A673 (cell line): ENCODE measurements around the gene MORN3. TPM values are rescaled to one million over a fixed set of nuclear protein-coding genes. Genes with fewer than 3 reads are reported as not detected.

Experiments
- BruUV-seq: library from RNA; stranded (reverse); fragments of 400-500 nt; replicated peaks from 2 replicates; lab custom pipeline; 2021; lab: Mats Ljungman, UMichigan
- CTCF ChIA-PET: fragments of 300-600 bp; sonication (Branson Sonifier 250); formaldehyde crosslinking; loops from one replicate; lab custom pipeline; 2022; ENCODE audit warnings: antibody characterized with exemption; lab: Charles Lee
- POLR2A ChIA-PET: fragments of 300-600 bp; sonication (Branson Sonifier 250); formaldehyde crosslinking; loops from one replicate; lab custom pipeline; 2022; ENCODE audit warnings: antibody characterized with exemption; ENCODE audit not compliant: low non-redundant PET; lab: Charles Lee
- DNase-seq: peaks from one replicate; pipeline ENCODE4 v3.0.0-alpha.2; 2015; ENCODE audit warnings: low spot score
- H3K27ac ChIP-seq: fragments of 200-600 bp; sonication (generic); 2 replicates; pipeline ENCODE4 v1.5.1; 2016; ENCODE audit warnings: mixed run types, low read depth, mild to moderate bottlenecking, mixed read lengths, antibody characterized with exemption, low read length; ENCODE audit not compliant: poor library complexity, severe bottlenecking
- H3K27me3 ChIP-seq: fragments of 200-600 bp; sonication (generic); replicated peaks from 2 replicates; pipeline ENCODE4 v1.6.1; 2017; ENCODE audit warnings: mixed run types, low read depth, mild to moderate bottlenecking, mixed read lengths, antibody characterized with exemption, low read length; ENCODE audit not compliant: insufficient read depth, poor library complexity
- H3K36me3 ChIP-seq: fragments of 200-600 bp; sonication (generic); 2 replicates; pipeline ENCODE4 v1.6.1; 2016; ENCODE audit warnings: mixed run types, mild to moderate bottlenecking, mixed read lengths, antibody characterized with exemption, low read length; ENCODE audit not compliant: insufficient read depth, poor library complexity, severe bottlenecking
- H3K4me1 ChIP-seq: fragments of 200-600 bp; sonication (generic); 2 replicates; pipeline ENCODE4 v1.6.1; 2017; ENCODE audit warnings: mixed run types, mild to moderate bottlenecking, mixed read lengths, antibody characterized with exemption, low read length; ENCODE audit not compliant: insufficient read depth, poor library complexity, severe bottlenecking
- H3K4me3 ChIP-seq: fragments of 200-600 bp; sonication (generic); 2 replicates; pipeline ENCODE4 v1.5.1; 2016; ENCODE audit warnings: low read depth, mixed run types, mild to moderate bottlenecking, mixed read lengths, low read length; ENCODE audit not compliant: poor library complexity, severe bottlenecking
- H3K9me3 ChIP-seq: fragments of 200-600 bp; sonication (generic); 2 replicates; pipeline ENCODE4 v1.6.1; 2016; ENCODE audit warnings: mixed run types, low read depth, mild to moderate bottlenecking, mixed read lengths, antibody characterized with exemption, low read length; ENCODE audit not compliant: poor library complexity, severe bottlenecking
- CTCF ChIP-seq: fragments of 300-800, 200-600 bp; sonication (generic); conservative IDR thresholded peaks from 2 replicates; pipeline ENCODE4 v1.5.1; 2017; ENCODE audit warnings: low read depth, mild to moderate bottlenecking, antibody characterized with exemption, low read length, moderate library complexity, mixed read lengths
- EZH2 ChIP-seq: fragments of 200-600 bp; sonication (generic); IDR thresholded peaks from 2 replicates; pipeline ENCODE4 v1.6.1; 2017; ENCODE audit warnings: borderline replicate concordance, low read depth, mild to moderate bottlenecking, mixed read lengths, antibody characterized with exemption, low read length; ENCODE audit not compliant: poor library complexity, severe bottlenecking
- intact Hi-C: fragments of 100-400 bp; cut with micrococcal nuclease; formaldehyde crosslinking; loops from one replicate; pipeline ENCODE4 v1.10.0; 2022; ENCODE audit not compliant: unreplicated experiment
- total RNA-seq: library from RNA; stranded (reverse); gene quantifications from 2 replicates; pipeline ENCODE4 v1.2.3, GENCODE V29; 2021

MORN3 gene
- total RNA-seq, 1 experiment from 2014 or later, result 0.58 TPM

GRCh38 chr12:121630791-121631355 is 38.6 kb downstream of the MORN3 start:
- H3K4me1 ChIP-seq, result peaks cover 31% of the 10 kb centered on the region
- CTCF ChIA-PET, result interaction anchor here (0.7 kb wide), 1 partner anchor 22 kb away, joined by 5 read pairs; no protein-coding TSS in a partner anchor

GRCh38 chr12:121628536-121628935 is 40.9 kb downstream of the MORN3 start:
- intact Hi-C loops, result loop anchor here (5.0 kb wide), 1 partner anchor 44 kb away; no protein-coding TSS in a partner anchor
- POLR2A ChIA-PET, result no interaction called here
- H3K36me3 ChIP-seq, result no peaks in the 10 kb centered on the region
- no peak for TF ChIP-seq EZH2
- no peak for TF ChIP-seq CTCF
- no peaks in the 10 kb centered on the region for H3K27me3 ChIP-seq
- H3K4me1 ChIP-seq, result peaks cover 37% of the 10 kb centered on the region
- H3K27ac ChIP-seq, result peak overlapping the region; percentile 70
- BruUV-seq, result no TSS peak
- no peak for DNase-seq
- CTCF ChIA-PET, result no interaction called here
- no peaks in the 10 kb centered on the region for H3K9me3 ChIP-seq
- H3K4me3 ChIP-seq, result peak overlapping the region; percentile 91

More at GRCh38 chr12:121630791-121631355, 38.6 kb downstream of the MORN3 start:
- Histone ChIP-seq H3K4me3 (no peak overlapping the region), H3K36me3 (no peaks in the 10 kb centered on the region), H3K27me3 (no peaks in the 10 kb centered on the region), H3K27ac (peak overlapping the region; percentile 40), H3K9me3 (no peaks in the 10 kb centered on the region)
- TF ChIP-seq CTCF (no peak), EZH2 (no peak)
- intact Hi-C loops, result no loop called here
- POLR2A ChIA-PET, result no interaction called here
- BruUV-seq, result no TSS peak
- DNase-seq, result no peak

- ChIA-PET CTCF (interaction anchor here (2.5 kb wide), 1 partner anchor 75 kb away, joined by 18 read pairs; no protein-coding TSS in a partner anchor), POLR2A (no interaction called here)
- H3K4me3 ChIP-seq, result peak overlapping the region; percentile 91
- TF ChIP-seq EZH2 (no peak), CTCF (no peak)
- no peaks in the 10 kb centered on the region for H3K36me3 ChIP-seq
- peaks cover 35% of the 10 kb centered on the region for H3K4me1 ChIP-seq
- BruUV-seq, result no TSS peak
- peak overlapping the region; percentile 70 for H3K27ac ChIP-seq
- DNase-seq, result no peak
- H3K9me3 ChIP-seq, result no peaks in the 10 kb centered on the region
- no peaks in the 10 kb centered on the region for H3K27me3 ChIP-seq
- intact Hi-C loops, result loop anchor here (5.0 kb wide), 1 partner anchor 44 kb away; no protein-coding TSS in a partner anchor
Observed at GRCh38 chr12:121628037-121628436, 41.4 kb downstream of the MORN3 start.
